GM18517 (cell line): ENCODE data around the gene GRAP2.
"Not testable (repeated sequence)": the region's sequence is repeated elsewhere in the genome, so short reads cannot be mapped to it uniquely, and the experiment has no call there.

Source experiments
- ATAC-seq: cut with Tn5 transposase; IDR thresholded peaks from one replicate; pipeline ENCODE4 v1.9.1; 2021; ENCODE audit warnings: mild to moderate bottlenecking, moderate library complexity; ENCODE audit not compliant: unreplicated experiment

Gene GRAP2

DNA sequence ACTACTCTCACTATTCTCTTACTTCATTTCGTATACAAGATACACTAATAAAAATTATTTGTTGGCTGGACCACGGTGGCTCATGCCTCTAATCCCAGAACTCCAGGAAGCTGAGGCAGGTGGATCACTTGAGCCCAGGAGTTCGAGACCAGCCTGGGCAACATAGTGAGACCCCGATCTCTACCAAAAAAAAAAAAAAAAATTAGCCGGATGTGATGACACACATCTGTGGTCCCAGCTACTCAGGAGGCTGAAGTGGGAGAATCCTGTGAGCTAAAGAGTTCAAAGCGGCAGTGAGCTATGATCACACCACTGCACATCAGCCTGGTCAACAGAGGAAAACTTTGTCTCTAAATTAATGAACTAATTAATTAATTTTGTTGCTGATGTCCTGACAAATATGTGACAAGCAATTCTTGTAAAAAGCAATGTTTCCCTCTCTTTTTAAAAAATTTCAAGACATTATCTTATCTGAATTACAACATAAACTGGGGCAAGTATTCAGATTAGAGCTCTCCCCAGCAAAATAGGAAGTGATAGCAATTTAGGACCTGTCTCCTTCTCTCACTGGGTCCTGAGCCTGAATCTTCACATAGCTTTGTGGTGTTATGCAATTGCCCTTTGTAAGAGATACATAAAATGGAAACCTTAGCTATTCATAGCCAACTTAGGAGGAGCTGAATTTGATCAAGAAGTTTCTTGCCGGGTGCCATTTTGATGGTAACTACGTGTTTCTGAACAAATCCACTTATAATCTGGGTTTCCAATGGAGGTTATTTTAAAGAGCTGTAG is 41.8 kb downstream of the GRAP2 start:
- no peak for ATAC-seq

DNA sequence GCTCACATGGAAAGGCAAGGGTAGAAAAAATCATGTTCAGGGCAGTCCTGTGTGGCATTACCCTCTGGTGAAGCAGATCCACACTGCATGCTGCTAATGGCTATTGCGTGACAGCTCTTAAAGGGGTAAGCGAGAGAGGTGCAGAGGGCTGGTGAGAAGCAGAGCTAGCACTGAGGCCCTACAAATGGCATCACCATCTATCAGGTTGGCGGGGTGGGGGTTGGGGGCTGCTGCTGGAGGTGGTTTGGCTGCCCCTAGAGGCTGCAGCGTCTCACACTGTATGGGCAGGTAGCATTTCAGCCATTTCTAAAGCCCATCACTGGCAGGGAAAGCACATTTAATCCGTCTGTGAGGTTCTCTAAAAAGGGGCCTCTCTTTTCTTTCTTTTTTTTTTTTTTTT is 42.5 kb downstream of the GRAP2 start:
- no peak for ATAC-seq

DNA sequence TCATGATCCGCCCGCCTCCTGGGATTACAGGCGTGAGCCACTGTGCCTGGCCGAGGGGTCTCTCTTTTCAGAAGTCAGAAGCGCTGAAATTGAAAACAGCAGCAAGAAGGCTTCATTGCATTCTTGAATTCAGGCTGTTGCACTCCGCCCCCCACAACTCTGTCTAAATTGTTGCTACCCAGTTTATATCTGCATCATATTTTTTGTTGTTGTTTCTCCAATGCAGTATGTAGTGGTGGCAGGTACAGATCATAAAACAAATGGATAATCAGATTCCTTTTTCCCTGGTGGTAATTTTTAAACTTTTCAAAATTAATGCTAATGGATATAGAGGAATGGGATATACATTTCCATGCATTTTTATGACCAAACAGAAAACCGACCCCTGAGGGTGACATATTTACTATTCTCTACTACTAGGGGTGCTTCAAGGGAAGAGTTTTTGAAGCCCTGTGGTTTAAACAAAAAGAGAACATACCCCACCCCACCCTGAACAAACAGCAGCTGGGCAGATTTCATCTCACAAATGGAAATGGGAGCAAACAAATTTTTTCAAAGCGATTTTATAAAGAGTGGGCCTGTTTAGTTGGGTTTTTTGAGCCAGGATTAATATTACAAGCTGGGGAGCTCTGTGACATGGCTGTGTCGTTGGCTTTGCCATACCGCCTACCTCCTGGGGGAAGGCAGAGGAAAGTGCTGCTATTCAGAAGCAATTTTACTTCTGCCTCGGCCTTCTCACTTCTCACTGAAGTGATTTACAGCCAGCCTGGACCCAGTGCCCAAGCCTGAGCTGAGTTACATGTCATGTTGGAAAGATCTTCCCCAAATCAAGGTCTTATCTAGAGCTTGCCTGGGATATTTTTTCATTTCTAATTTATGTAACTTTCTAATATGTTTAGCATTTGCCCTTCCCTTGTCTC is 43.3 kb downstream of the GRAP2 start:
- no peak for ATAC-seq

DNA sequence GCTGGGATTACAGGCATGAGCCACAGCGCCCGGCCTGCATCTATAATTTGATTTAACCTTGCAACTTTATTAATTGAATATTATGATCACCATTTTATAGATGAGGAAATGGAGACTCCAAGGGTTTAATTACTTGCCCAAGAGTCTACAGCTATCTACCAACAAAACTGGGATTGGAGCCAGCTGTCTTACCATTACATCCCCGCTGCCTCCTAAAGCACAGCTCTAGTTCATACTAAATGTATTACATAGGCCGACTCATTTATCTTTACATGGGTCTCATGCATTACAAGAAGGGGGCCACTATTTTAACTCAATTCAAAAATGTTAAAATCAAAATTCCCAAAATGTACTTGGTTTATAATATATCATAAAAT is 45.2 kb downstream of the GRAP2 start:
- ATAC-seq = no peak

DNA sequence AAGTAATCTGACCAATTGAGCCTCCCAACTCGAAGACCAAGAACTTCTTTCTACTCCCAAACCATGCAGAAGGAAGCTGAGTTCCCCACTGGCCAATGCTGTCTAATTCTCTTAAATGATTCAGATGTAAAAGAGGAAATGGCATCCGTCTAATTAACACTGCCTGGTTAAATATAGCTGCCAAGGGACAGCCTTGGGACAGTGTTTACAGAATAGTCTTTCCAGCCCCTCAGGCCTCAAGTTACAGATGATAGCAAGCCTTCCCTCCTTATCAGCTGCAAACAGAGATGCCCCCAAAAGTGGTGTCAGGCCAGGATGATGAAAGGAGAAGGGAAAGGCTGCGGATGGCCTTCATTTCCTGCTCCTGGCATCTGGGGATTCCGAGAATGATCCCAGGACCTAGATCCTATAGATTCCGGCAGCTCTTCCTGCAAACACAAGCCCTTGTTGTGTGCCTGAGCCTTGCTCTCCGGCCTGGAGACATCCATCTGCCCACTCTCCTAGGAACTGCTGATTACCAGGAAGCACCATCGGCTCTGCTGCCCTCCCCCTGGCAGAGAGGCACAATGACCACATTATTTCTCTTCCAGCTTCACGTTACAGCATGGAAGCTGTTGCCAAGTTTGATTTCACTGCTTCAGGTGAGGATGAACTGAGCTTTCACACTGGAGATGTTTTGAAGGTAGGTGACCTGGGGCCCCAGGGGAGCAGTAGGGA is 45.8 kb downstream of the GRAP2 start:
- ATAC-seq = no peak

DNA sequence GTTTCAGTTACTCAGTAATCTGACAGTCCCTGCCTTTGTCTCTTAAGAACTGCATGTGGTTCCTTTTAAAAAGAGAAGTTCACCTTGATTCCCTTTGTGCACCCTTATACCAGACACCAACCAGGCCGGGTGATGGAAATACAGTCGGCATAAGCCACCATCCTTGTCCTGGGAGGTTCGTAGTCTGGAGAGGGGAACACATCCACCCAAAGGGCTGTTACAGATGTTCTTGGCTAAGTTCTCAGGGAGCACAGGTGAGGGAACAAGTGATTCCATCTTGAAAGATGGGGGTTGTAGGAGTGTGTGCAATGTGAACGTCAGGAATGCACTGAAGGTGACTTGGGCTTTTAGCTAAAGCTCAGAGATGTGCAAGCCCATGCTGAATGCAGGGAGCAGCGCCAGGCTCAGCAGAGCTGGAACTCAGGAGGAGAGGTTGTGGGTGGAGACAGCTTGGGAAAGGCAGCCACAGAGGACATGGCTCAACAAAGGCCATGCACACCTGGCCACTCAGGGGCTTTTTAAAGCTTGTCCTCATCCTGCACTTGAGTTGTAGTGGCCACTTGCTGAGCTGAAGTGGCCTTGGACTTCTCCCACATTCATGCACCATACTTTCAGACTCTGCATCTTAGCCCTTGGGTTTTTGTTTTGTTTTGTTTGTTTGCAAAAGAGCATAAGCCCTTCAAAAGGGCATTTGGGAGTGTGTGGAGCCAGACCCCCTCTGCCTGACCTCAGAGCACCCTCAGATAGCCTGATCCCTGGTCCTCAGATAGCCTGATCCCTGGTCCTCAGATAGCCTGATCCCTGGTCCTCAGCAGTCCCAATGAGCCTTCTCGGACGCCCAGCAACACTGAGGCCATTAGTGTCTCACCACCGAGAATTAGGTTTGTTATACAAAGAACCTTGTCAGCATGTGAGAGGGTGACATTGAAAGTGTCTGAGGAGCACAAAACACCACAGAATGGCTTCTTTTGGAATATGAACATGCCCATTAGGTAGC is 46.6 kb downstream of the GRAP2 start:
- no peak for ATAC-seq

DNA sequence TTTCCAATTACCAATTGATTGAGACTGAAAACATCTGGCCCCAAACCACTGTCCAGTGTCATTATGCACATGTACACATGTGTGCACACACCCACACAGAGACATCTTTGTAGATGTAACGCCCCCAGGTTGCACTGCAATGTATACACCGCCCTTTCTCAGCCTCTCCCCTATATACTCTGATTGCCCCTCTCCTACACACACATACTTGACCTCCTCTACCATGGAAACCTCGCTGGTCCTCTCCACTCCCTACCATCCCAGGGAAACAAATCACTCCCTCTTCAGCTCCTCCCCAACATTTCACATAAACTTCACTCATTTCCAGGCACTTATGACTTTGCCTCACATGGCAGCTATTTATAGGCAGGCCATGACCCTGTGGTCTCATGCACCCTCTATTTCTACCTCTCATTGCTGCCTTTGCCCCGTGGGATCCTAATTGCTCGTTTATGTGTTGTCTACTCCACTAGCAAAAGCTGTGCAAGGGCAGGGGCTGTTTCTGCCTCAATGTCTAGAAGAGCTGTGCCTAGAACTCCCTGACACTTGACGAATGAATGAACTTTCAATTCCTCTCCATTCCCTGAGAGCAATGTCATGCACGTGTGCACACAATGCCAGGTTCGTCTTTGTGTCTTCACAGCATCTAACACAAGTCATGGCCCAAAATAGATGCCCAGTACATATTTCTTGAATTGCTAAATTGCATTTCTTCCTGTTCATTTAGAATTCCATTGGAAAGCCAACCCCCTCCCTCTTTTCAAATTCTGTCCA is 49.3 kb downstream of the GRAP2 start:
- ATAC-seq = no peak

DNA sequence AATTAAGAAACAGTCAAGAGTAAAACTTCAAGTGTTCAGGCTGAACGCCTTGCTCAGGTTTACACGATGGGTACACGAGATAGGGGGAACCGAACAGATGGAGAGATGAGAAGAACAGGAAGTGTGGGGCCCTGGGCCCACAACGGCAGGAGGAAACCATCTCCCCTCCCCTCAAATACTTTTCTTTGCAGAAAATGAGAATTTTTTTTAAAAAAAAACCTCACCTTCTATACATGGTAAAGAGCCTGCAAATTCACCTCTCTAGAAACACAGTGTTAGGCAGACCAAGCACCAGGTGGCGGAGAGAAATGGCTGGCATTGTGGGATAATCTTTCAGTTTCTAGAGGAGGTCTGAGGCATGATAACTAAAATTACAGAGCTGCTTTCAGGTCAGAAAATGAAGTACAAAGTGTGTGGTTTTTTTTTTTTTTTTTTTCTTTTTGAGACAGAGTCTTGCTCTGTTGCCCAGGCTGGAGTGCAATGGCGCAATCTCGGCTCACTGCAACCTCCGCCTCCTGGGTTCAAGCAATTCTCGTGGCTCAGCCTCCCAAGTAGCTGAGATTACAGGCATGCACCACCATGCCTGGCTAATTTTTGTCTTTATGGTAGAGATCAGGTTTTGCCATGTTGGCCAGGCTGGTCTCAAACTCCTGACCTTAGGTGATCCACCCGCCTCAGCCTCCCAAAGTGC is 50.9 kb downstream of the GRAP2 start:
- not testable (repeated sequence) for ATAC-seq

DNA sequence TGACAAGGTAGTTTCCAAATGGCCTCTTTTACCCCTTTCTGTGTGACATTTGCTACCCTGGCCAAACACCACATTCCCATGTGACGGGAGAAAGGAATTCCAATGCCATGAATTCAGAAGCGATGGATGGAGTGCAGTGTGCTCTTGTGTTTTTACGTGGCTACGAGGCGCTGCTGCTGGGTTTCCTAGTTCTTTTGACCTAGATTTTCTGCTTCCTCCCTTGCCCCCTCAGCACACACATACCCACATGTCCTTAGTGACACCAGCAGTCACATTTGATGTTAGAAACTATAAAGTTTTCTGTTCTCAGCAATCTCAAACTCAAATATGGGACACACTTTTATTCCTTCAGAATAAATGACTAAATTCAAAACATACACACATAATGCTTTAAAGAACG is 51.5 kb downstream of the GRAP2 start:
- no peak for ATAC-seq

DNA sequence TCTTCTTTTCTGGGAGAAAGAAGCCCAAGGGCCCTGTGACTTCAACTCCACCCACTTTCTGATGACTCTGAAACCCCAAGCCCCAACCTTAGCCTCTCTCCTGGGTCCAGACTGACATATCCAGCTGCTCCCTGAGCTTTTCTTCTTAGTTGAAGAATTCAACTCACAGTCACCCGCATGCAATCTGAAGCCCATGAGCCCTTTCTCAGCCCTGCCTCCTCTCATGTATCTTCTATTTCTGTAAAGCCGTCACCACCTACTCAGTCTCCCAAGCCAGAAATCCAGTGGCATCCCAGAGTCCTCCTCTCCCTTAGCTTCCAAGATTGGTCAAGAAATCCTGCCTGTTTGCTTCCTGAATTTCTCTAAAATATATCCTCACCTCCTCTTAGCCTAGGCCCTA is 52.2 kb downstream of the GRAP2 start:
- ATAC-seq = no peak

DNA sequence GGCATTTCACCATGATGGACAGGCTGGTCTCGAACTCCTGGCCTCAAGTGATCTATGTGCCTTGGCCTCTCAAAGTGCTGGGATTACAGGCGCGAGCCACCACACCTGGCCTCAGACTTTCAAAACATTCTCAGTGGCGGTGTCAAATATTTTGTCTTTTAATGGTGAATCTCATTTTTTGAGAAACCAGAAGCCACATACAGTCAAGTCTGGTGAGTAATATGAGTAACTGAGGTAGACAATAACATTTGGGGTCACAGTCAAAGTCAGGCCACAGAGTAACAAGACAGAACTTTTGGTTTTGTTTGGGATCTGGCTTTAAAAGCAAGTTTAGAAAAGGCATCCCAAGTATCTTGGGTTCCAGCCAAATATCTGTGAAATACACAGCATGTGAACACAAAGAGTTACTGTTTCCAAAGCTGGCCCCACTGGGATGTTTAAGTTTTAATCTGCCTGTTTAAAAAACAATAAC is 53.7 kb downstream of the GRAP2 start:
- ATAC-seq = no peak

DNA sequence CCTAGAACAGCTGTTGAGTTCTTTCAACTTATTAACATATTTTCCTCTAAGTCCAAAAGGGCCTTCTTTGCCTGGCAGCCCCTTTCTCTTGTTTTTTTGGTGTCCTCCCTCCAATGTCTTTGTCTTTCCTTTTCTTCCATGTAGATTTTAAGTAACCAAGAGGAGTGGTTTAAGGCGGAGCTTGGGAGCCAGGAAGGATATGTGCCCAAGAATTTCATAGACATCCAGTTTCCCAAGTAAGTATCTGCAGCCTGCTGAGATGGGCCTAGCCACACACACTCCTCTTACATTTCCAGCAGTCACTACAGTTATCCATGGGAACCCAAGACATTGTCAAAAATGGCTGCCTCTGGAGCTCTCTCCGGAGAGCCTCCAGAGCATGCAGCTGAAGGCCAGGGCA is 54.8 kb downstream of the GRAP2 start:
- ATAC-seq = no peak

DNA sequence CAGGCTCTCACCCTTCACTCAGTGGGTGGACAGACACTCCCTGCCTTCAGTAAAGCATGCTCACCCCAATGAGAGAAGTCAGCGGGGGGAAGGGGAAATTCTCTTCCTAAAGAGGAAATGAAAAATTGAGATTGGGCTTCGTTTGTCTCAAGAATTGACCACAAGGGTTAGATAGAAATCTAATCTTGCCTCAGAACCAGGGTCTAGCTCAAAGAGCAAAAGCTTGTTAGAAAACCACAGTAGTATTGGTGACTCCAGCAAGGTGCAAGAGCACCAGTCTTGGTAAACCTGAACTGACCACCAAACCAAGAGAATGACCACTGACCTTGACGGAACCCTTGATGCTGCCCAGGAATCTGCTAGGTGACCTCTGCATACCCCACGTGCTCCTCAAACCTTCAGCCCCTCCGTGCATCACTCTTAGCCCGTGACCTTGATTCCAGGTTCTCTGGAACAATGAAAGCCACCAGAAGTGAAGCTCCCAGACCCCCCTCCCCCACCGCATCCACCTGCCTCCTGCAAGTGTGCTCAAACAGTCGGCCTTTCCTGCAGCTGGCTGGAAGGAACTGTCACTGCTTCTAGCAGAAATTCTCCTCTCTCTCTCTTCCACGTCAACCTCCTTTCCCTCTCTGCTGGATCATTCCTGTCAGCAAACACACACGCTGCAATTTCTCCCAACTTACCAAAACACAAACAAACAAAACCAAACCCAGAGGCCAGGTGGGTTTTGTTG is 56.2 kb downstream of the GRAP2 start:
- no peak for ATAC-seq

DNA sequence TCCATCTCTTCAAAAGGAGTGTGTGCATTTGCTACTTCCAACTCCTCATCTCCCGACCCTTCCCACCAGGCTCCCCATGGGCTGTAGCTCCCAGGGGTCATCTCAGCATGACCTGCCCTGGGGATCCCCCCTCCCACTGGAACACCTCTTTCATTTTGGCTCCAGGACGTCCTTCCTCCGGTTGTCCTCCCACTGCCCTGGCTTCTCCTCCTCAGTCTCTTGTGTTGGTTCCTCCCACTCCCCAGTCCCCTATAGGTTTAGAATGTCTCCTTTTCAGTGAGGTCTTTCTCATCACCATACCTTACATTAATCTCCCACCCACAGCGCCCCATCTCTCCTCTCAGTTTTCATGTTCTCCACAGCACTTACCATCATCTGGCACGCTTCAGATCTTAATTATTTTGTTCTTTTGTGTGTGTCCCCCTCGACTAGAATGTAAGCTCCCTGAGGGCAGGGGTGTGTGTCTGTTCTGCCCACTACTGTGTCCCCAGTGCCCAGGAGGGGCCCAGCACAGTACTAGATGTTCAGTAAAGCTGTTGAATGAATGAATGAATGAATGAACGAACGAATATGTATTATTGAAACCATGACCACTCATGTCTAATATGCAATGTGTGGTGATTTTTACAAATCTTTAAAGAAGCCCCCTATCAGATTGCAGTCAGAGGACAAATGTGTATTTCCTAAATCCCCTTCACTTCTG is 57.3 kb downstream of the GRAP2 start:
- ATAC-seq = no peak

DNA sequence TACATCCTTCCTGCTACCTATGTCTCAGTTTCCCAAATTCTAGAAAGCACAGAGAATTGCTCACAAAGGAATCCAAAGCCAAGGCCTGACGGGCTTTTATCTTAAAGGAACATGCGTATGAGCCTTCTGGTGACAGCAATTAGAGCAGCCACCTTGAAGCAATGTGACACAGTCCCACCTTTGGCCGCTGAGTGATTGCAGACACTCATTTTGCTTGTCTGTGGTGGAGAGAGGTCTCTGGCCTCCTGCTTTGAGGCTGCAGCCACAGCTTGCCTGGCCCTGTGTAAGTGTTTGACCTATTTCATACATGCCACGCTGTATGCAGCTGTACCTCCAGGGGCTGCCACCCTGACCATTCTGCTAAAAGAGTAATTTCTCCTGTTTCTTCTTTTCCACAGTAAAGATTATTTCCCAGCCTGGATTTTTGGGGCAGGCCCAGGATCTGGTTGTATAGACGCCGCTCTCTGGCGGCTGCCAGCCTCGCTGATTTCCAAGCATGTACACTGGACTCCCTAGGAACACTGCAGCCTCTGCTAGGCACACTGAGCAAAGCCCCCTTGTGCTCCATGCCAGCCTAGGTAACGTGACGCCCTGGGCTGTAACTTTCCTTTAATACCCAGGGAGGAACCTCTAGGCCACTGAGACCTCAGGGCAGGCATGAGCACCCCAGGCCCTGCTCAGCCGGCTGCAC is 58.2 kb downstream of the GRAP2 start:
- ATAC-seq = no peak

DNA sequence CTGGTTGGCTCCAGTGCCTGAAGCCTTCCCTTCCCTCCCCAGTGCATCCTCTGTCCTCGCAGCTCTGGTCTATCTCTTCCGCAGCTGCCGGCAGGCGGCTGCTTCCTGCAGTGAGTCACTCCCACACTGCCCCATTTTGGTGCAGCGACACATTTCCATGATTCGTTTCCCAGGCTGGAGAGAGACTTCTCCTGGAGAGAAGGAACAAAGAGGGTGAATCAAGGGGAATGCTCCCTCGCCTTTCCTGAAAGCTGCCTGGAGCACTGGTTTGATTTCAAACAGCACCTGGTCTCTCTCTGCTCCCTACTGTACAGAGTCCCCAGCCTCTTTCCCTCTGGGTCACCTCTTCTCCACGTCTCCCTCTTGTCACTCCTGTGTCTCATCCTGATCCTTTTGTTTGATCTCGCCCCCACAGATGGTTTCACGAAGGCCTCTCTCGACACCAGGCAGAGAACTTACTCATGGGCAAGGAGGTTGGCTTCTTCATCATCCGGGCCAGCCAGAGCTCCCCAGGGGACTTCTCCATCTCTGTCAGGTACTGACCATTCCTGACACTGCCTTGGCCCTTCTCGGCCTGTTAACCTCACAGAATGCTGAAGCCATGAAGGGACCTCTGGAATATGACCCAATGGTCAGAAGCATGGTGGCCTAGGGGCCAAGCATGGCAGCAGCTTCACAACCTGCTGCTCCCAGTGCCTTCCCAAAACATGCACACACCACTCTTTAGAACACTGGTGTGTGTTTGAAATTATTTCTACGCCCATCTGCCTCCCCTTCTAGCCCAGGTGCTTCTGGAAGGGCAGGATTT is 59.0 kb downstream of the GRAP2 start, which contains the start of gene TMA7B:
Gene TMA7B, plus strand, starts transcription at position 758 of the 808 bp plus-strand sequence. CDS start 3,978 bp downstream, outside the sequence.
- no peak for ATAC-seq
